A549 (cell line): ENCODE data around the gene NTRK2.

Source experiments
- POLR2AphosphoS2 ChIP-seq: conservative IDR thresholded peaks from 2 replicates; pipeline ENCODE4 v1.6.1; 2012; ENCODE audit warnings: low read length, improper control_type of control experiment, inconsistent platforms
- RCOR1 ChIP-seq: fragments of 150-350 bp; IDR thresholded peaks from 2 replicates; pipeline ENCODE4 v1.6.1; 2014; ENCODE audit warnings: antibody characterized with exemption, low read length, low read depth
- SMC3 ChIP-seq: fragments of >200 bp; sonication (Bioruptor Twin); formaldehyde crosslinking; IDR thresholded peaks from 3 replicates; pipeline ENCODE4 v1.6.1; 2018; ENCODE audit warnings: inconsistent platforms
- TF ChIP-seq, protein P1 (sequence below): IDR thresholded peaks from 2 replicates; pipeline ENCODE4 v1.6.1; 2012; ENCODE audit warnings: low read depth, borderline replicate concordance

- no peak for TF ChIP-seq SMC3
- TF ChIP-seq, protein P1, sequence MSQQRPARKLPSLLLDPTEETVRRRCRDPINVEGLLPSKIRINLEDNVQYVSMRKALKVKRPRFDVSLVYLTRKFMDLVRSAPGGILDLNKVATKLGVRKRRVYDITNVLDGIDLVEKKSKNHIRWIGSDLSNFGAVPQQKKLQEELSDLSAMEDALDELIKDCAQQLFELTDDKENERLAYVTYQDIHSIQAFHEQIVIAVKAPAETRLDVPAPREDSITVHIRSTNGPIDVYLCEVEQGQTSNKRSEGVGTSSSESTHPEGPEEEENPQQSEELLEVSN = no peak
- TF ChIP-seq RCOR1 = no peak
- no peak for TF ChIP-seq POLR2AphosphoS2
Observed at GRCh38 chr9:85040146-85040545, 370.6 kb downstream of the NTRK2 start.
